OCI-LY7 (cell line): Measurements from ENCODE around the gene PLPPR5. TPM values are rescaled to one million over a fixed set of nuclear protein-coding genes. Genes with fewer than 3 reads are reported as not detected.

Source experiments
- BruUV-seq: library from RNA; stranded (reverse); fragments of 400-500 nt; replicated peaks from 2 replicates; lab custom pipeline; 2021; lab: Mats Ljungman, UMichigan
- CTCF ChIA-PET: fragments of 300-600 bp; sonication (Branson Sonifier 250); formaldehyde crosslinking; loops from one replicate; lab custom pipeline; 2022; ENCODE audit warnings: antibody characterized with exemption; ENCODE audit not compliant: unreplicated experiment; lab: Charles Lee
- POLR2A ChIA-PET: fragments of 300-600 bp; sonication (Branson Sonifier 250); formaldehyde crosslinking; loops from one replicate; lab custom pipeline; 2022; ENCODE audit warnings: antibody characterized with exemption; lab: Charles Lee
- DNase-seq: peaks from one replicate; pipeline ENCODE4 v3.0.0-alpha.2; 2015; ENCODE audit warnings: low spot score
- H2AFZ ChIP-seq: fragments of 200-600 bp; sonication (generic), shearing (Covaris generic); 2 replicates; pipeline ENCODE4 v1.6.1; 2014; ENCODE audit warnings: mild to moderate bottlenecking, antibody characterized with exemption, low read length, moderate library complexity
- H3K27ac ChIP-seq: fragments of 200-600 bp; sonication (generic); 2 replicates; pipeline ENCODE4 v1.5.1; 2014; ENCODE audit warnings: mixed run types, low read depth, mild to moderate bottlenecking, moderate library complexity, low read length, inconsistent platforms; ENCODE audit not compliant: poor library complexity, severe bottlenecking
- H3K36me3 ChIP-seq: fragments of 200-600 bp; sonication (generic); 2 replicates; pipeline ENCODE4 v1.6.1; 2014; ENCODE audit warnings: mild to moderate bottlenecking, antibody characterized with exemption, low read length, moderate library complexity, mixed read lengths; ENCODE audit not compliant: insufficient read depth
- H3K4me1 ChIP-seq: fragments of 200-600 bp; sonication (generic); 2 replicates; pipeline ENCODE4 v1.5.1; 2014; ENCODE audit warnings: mild to moderate bottlenecking, low read length; ENCODE audit not compliant: insufficient read depth, poor library complexity, severe bottlenecking
- H3K4me2 ChIP-seq: fragments of 200-600 bp; sonication (generic); 2 replicates; pipeline ENCODE4 v1.6.1; 2014; ENCODE audit warnings: mild to moderate bottlenecking, low read length
- H3K4me3 ChIP-seq: fragments of 200-600 bp; sonication (generic); 2 replicates; pipeline ENCODE4 v1.5.1; 2014; ENCODE audit warnings: mild to moderate bottlenecking, low read depth, low read length; ENCODE audit not compliant: poor library complexity, severe bottlenecking
- H3K79me2 ChIP-seq: fragments of 200-600 bp; sonication (generic); 2 replicates; pipeline ENCODE4 v1.6.1; 2016; ENCODE audit warnings: low read depth, mild to moderate bottlenecking, low read length, moderate library complexity, mixed read lengths; ENCODE audit not compliant: insufficient read depth
- H3K9me2 ChIP-seq: fragments of 200-600 bp; sonication (generic); 2 replicates; pipeline ENCODE4 v1.6.1; 2016; ENCODE audit warnings: mild to moderate bottlenecking, low read length, mixed read lengths; ENCODE audit not compliant: insufficient read depth
- H3K9me3 ChIP-seq: fragments of 200-600 bp; sonication (generic); 2 replicates; pipeline ENCODE4 v1.6.1; 2014; ENCODE audit warnings: mild to moderate bottlenecking, mixed run types, low read length, mixed read lengths
- H4K20me1 ChIP-seq: fragments of 200-600 bp; sonication (generic); 2 replicates; pipeline ENCODE4 v1.6.1; 2014; ENCODE audit warnings: mild to moderate bottlenecking, antibody characterized with exemption, low read length, moderate library complexity, mixed read lengths; ENCODE audit not compliant: insufficient read depth
- EZH2phosphoT487 ChIP-seq: fragments of 200-600 bp; sonication (generic); IDR thresholded peaks from 2 replicates; pipeline ENCODE4 v1.6.1; 2018; ENCODE audit warnings: low read depth, borderline replicate concordance, mild to moderate bottlenecking, mixed run types, antibody characterized with exemption, low read length, moderate library complexity, mixed read lengths
- intact Hi-C: fragments of 100-400 bp; cut with micrococcal nuclease; formaldehyde crosslinking; loops from one replicate; pipeline ENCODE4 v1.10.0; 2022; ENCODE audit not compliant: unreplicated experiment
- total RNA-seq, 2 experiments: library from RNA; depleted of rRNA in 1 of 2; stranded (reverse); fragments of >200 nt in 1 of 2; shearing (Covaris generic) in 1 of 2; gene quantifications; 2 replicates each; pipeline ENCODE4 v1.2.3, GENCODE V29; 2014 to 2022
- TF ChIP-seq, protein P1 (sequence below): fragments of 200-600 bp; sonication (generic); conservative IDR thresholded peaks from 2 replicates; pipeline ENCODE4 v1.5.1; 2014; ENCODE audit warnings: mild to moderate bottlenecking, antibody characterized with exemption, low read length, moderate library complexity, mixed read lengths

The PLPPR5 gene
- total RNA-seq, 2 experiments from 2014 or later: not detected

DNA sequence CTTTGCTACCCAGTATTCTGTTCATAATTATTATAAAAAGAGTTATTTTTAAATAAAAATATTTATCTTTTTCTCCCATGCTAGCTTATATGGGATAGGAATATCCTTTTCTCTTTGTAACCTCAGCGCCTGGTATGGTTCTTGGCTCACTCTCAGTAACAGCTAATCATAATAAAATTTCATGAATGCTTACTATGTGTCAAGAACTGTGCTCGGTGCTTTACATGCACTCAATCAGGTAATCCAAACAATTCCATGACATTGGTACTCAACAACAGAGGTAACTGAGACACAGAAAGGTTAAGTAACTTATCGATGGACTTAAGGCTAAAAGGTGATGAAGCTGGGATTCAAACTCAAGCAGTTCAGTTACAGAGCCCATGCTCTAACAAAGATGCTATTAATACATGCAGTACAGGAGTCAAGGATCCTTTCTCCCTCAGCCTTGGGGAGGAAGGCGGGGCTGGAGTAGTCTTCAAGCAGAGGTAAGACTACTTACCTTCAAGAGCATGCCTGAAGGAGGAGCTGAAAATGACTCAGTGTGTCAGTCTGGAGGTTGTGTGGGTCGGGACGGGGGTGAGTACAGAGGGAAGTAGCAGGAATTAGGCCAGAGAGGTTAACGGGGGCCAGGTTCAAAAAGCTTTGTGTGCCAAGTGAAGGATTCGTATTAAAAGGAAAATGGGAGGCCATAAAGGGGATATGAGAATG is 73.4 kb downstream of the PLPPR5 start:
- H3K9me3 ChIP-seq: no peaks in the 10 kb centered on the region
- H3K9me2 ChIP-seq: no peaks in the 10 kb centered on the region
- H3K36me3 ChIP-seq: no peaks in the 10 kb centered on the region
- H2AFZ ChIP-seq: no peak overlapping the region
- no peaks in the 10 kb centered on the region for H4K20me1 ChIP-seq
- BruUV-seq: no TSS peak
- DNase-seq: no peak
- H3K4me2 ChIP-seq: no peak overlapping the region
- H3K4me3 ChIP-seq: no peak overlapping the region
- H3K4me1 ChIP-seq: no peaks in the 10 kb centered on the region
- H3K27ac ChIP-seq: no peak overlapping the region
- intact Hi-C loops: no loop called here
- TF ChIP-seq, protein P1, sequence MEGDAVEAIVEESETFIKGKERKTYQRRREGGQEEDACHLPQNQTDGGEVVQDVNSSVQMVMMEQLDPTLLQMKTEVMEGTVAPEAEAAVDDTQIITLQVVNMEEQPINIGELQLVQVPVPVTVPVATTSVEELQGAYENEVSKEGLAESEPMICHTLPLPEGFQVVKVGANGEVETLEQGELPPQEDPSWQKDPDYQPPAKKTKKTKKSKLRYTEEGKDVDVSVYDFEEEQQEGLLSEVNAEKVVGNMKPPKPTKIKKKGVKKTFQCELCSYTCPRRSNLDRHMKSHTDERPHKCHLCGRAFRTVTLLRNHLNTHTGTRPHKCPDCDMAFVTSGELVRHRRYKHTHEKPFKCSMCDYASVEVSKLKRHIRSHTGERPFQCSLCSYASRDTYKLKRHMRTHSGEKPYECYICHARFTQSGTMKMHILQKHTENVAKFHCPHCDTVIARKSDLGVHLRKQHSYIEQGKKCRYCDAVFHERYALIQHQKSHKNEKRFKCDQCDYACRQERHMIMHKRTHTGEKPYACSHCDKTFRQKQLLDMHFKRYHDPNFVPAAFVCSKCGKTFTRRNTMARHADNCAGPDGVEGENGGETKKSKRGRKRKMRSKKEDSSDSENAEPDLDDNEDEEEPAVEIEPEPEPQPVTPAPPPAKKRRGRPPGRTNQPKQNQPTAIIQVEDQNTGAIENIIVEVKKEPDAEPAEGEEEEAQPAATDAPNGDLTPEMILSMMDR: no peak
- TF ChIP-seq EZH2phosphoT487: no peak
- H3K79me2 ChIP-seq: no peaks in the 10 kb centered on the region
- POLR2A ChIA-PET: interaction anchor here (1.6 kb wide), 1 partner anchor 14 kb away, joined by 6 read pairs; no protein-coding TSS in a partner anchor
- CTCF ChIA-PET: no interaction called here

DNA sequence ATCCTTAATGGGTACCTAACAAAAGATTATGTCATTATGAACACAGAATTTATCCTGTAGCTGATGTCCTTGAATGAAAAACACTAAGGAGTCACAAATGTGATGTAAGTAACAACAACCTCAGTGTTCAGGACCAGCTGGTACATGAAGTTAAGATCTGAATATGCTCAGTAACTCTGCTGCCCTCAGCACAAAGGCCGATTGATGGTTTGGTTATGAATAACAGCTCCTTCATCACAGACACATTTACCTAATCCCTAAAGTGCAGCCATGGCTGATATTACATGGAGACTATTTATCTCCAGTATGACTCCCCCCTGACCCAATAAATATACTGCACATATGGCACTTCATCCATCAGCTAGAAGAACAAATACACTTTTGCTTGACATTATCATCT is 75.2 kb downstream of the PLPPR5 start:
- intact Hi-C loops: no loop called here
- H3K27ac ChIP-seq: no peak overlapping the region
- CTCF ChIA-PET: no interaction called here
- no peak overlapping the region for H3K4me3 ChIP-seq
- TF ChIP-seq, protein P1: no peak
- TF ChIP-seq EZH2phosphoT487: no peak
- no peak for DNase-seq
- POLR2A ChIA-PET: interaction anchor here (1.2 to 1.6 kb wide), 2 partner anchors 16 to 17 kb away, joined by 3 to 6 read pairs; no protein-coding TSS in a partner anchor
- H3K79me2 ChIP-seq: no peaks in the 10 kb centered on the region
- H3K36me3 ChIP-seq: no peaks in the 10 kb centered on the region
- no peaks in the 10 kb centered on the region for H3K9me3 ChIP-seq
- no peaks in the 10 kb centered on the region for H4K20me1 ChIP-seq
- no peak overlapping the region for H3K4me2 ChIP-seq
- no peak overlapping the region for H2AFZ ChIP-seq
- no peaks in the 10 kb centered on the region for H3K9me2 ChIP-seq
- BruUV-seq: no TSS peak
- no peaks in the 10 kb centered on the region for H3K4me1 ChIP-seq

DNA sequence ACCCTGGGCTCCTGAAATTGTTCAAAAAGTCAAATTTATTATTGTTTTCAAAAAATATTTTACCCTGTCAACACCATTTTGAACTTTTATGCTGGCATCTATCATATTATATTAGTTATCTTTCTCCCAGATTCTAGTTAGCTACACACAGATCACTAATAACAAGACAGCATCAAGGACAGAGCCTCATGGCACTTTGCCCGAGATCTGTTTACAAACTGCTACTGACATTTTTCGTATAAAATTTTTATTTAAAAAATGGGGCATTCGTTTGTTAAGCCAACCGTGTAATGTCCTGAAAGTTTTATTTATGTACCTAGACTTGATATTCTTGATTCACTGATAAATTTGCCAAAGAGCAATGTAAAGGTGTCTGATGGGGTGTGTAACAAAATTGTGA is 78.1 kb downstream of the PLPPR5 start:
- H3K4me2 ChIP-seq: no peak overlapping the region
- no peaks in the 10 kb centered on the region for H3K9me2 ChIP-seq
- TF ChIP-seq, protein P1: no peak
- no peak for TF ChIP-seq EZH2phosphoT487
- CTCF ChIA-PET: no interaction called here
- H3K9me3 ChIP-seq: no peaks in the 10 kb centered on the region
- DNase-seq: no peak
- H3K79me2 ChIP-seq: no peaks in the 10 kb centered on the region
- H3K4me3 ChIP-seq: no peak overlapping the region
- no peak overlapping the region for H2AFZ ChIP-seq
- BruUV-seq: no TSS peak
- H3K4me1 ChIP-seq: no peaks in the 10 kb centered on the region
- H4K20me1 ChIP-seq: no peaks in the 10 kb centered on the region
- POLR2A ChIA-PET: no interaction called here
- intact Hi-C loops: no loop called here
- H3K27ac ChIP-seq: no peak overlapping the region
- H3K36me3 ChIP-seq: no peaks in the 10 kb centered on the region
